Measurements from ENCODE around the gene HS3ST3A1.
A peak's percentile ranks its signal among the peaks of the same experiment; 100 is the strongest.
"Not testable (repeated sequence)": the region's sequence is repeated elsewhere in the genome, so short reads cannot be mapped to it uniquely, and the experiment has no call there.

Gene HS3ST3A1

DNA sequence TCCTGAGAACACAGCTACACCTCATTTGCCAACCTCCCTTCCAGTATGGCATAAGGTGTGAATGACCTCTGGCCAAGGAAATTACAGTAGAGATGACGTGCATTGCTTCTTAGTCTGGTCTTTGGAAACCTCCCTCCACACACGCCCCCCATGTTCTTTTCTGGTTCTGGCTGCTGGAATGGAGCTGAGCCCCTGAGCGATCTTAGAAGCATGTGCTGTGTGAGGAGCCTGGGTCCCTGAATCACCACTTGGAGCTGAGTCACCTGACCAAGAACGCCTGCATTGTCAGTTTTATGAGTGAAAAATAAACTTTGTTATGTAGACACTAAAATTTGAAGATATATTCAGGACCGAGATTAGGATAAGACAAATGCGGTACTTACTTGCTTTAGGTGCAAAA, 51.4 kb downstream of the HS3ST3A1 start:
- TF ChIP-seq, protein P1, sequence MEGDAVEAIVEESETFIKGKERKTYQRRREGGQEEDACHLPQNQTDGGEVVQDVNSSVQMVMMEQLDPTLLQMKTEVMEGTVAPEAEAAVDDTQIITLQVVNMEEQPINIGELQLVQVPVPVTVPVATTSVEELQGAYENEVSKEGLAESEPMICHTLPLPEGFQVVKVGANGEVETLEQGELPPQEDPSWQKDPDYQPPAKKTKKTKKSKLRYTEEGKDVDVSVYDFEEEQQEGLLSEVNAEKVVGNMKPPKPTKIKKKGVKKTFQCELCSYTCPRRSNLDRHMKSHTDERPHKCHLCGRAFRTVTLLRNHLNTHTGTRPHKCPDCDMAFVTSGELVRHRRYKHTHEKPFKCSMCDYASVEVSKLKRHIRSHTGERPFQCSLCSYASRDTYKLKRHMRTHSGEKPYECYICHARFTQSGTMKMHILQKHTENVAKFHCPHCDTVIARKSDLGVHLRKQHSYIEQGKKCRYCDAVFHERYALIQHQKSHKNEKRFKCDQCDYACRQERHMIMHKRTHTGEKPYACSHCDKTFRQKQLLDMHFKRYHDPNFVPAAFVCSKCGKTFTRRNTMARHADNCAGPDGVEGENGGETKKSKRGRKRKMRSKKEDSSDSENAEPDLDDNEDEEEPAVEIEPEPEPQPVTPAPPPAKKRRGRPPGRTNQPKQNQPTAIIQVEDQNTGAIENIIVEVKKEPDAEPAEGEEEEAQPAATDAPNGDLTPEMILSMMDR (IDR thresholded peaks at IDR 0.05; ENCODE audit: insufficient read depth, low read depth, low read length, missing control alignments), result no peak
- H3K4me3 ChIP-seq (ENCODE audit: low read length), result no peak overlapping the region
- DNase-seq (ENCODE audit: low read depth), result no peak

DNA sequence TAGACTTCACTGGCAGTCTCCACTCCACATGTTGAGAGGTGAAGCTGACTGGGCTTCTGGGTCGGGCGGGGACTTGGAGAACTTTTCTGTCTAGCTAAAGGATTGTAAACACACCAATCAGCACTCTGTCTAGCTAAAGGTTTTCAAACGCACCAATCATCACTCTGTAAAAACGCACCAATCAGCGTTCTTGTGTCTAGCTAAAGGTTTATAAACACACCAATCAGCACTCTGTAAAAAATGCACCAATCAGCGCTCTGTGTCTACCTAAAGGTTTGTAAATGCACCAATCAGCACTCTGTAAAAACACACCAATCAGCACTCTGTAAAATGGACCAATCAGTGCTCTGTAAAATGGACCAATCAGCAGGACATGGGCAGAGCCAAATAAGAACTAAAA, 53.2 kb downstream of the HS3ST3A1 start:
- DNase-seq (ENCODE audit: low read depth); H3K4me3 ChIP-seq (ENCODE audit: low read length): not testable (repeated sequence)

DNA sequence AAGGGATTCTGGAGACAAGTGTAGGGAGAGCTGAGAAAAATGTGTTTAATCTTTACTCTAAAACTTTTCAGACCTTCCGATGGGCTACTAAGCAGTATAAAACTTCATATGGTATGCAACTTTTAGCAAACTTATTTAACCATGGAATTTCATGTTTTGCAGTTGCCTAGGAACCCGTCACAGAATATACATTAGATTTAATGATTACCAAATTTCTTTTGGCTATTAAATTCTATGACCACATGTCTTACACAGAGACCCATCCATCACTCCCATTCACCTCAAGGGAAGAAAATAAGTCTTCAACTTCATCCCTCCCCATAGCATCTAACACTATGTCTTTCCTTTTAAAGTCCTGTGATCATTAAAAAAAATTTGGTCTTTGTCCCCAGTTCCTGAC, 54.9 kb downstream of the HS3ST3A1 start:
- DNase-seq (ENCODE audit: low read depth), result no peak
- TF ChIP-seq, protein P1 (IDR thresholded peaks at IDR 0.05; ENCODE audit: insufficient read depth, low read depth, low read length, missing control alignments), result no peak
- no peak overlapping the region for H3K4me3 ChIP-seq (ENCODE audit: low read length)

DNA sequence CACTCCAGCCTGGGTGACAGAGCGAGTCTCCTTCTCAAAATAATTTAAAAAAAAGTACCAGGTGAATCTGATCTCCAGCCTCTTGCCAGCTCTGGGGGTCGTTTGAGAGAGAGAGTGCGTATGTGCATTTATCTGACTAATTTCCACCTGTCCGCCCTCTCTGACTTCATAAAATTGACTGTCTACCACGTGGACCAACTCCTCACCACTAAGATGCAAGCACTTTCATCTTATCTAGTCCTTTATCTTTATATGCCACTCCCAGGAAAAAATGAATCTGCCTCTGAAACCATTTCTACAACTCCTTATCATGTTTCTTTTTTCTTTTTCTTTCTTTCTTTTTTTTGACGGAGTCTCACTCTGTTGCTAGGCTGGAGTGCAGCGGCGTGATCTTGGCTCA, 55.8 kb downstream of the HS3ST3A1 start:
- no peak overlapping the region for H3K4me3 ChIP-seq (ENCODE audit: low read length)
- TF ChIP-seq, protein P1 (IDR thresholded peaks at IDR 0.05; ENCODE audit: insufficient read depth, low read depth, low read length, missing control alignments), result no peak
- DNase-seq (ENCODE audit: low read depth), result no peak

DNA sequence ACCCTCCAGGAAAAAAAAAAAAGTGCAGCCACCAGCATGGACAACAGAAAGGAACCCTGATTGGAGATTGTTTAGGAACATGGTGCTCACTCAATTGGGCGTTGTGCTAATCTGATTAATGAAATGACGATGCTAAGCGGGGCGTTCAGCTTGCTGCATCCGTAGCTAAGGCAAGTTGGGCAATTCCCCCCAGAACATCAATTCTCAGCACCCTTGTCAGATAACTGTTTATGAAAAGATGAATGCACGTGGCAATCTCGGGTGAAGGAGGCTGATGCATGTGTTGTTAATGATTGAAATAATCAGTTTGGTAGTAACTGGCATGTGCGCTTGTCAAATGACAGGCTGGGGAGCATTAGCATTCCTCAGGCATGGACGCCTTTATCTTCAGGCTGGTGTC, 57.0 kb downstream of the HS3ST3A1 start:
- TF ChIP-seq, protein P1 (IDR thresholded peaks at IDR 0.05; ENCODE audit: insufficient read depth, low read depth, low read length, missing control alignments), result no peak
- no peak for DNase-seq (ENCODE audit: low read depth)
- no peak overlapping the region for H3K4me3 ChIP-seq (ENCODE audit: low read length)

DNA sequence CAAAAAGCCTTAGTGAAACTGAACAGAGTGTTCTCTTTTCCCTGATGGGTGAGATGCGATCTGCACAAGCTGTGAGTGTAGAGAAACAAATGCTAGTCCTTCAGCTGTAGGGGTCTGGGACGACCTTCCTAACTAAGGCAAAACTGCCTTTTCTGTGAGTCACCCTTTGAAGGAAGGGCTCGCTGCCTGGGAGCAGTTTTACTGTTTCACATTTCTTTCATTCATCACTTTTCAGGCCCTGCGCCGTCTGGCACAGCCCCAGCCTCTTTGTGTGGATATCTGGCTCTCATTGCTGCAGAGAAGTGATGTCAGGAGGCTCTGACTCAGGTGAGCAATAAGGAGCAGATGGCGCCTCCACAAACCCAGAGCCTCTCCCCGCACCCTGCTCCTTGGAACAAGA, 57.4 kb downstream of the HS3ST3A1 start:
- TF ChIP-seq, protein P1 (IDR thresholded peaks at IDR 0.05; ENCODE audit: insufficient read depth, low read depth, low read length, missing control alignments), result no peak
- no peak overlapping the region for H3K4me3 ChIP-seq (ENCODE audit: low read length)
- peak; percentile 0 for DNase-seq (ENCODE audit: low read depth)

DNA sequence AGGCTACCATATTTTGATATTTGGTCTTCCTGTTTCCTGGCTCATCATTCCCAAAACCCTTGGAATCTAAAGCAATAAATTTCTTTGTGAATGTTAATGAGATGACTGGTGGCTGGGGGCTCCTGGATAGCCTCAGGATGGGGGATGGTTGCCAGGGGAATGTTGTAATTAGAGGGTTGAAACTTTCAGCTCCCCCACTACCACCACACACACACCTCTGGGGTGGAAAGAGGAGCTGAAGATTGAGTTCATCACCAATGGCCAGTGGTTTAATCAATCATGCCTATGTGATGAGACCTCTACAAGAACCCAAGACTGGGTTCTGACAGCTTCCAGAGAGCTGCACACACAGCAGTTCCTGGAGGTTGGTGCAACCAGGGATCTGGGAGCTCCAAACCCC, 59.1 kb downstream of the HS3ST3A1 start:
- no peak overlapping the region for H3K4me3 ChIP-seq (ENCODE audit: low read length)
- TF ChIP-seq, protein P1 (IDR thresholded peaks at IDR 0.05; ENCODE audit: insufficient read depth, low read depth, low read length, missing control alignments), result no peak
- DNase-seq (ENCODE audit: low read depth), result no peak

All from epithelial cell of esophagus (primary cell).